Activated T-cell treated with anti-CD3 and anti-CD28 coated beads, Interleukin-2, amount 50 U/mL, for 72 hours (primary cell): ENCODE results near the gene TMEM192. TPM values are rescaled to one million over a fixed set of nuclear protein-coding genes. Genes with fewer than 3 reads are reported as not detected.
"Not testable (repeated sequence)": the region's sequence is repeated elsewhere in the genome, so short reads cannot be mapped to it uniquely, and the experiment has no call there.

Experiments used
- ATAC-seq, 2 donors: fragments of 150-1000 bp; cut with Tn5 transposase; replicated peaks in 1 of 2; 2 replicates each; pipeline ENCODE4 v1.10.0; 2021; ENCODE audit warnings: moderate library complexity in 2 of 2, mild to moderate bottlenecking in 1 of 2
- DNase-seq, 2 donors: peaks; one replicate each; pipeline ENCODE4 v3.0.0; 2021 to 2022; ENCODE audit warnings: mixed read lengths in 1 of 2
- H3K27ac Mint-ChIP-seq: one replicate; pipeline ENCODE4 v1.8.0; 2022; ENCODE audit warnings: mild to moderate bottlenecking, moderate library complexity, mixed read lengths
- H3K27me3 Mint-ChIP-seq: one replicate; pipeline ENCODE4 v1.8.0; 2022; ENCODE audit warnings: low read depth, mixed read lengths
- H3K36me3 Mint-ChIP-seq, 2 donors: one replicate each; pipeline ENCODE4 v1.8.0; 2022; ENCODE audit warnings: mixed read lengths in 2 of 2, mild to moderate bottlenecking in 1 of 2; ENCODE audit not compliant: insufficient read depth in 2 of 2
- H3K4me1 Mint-ChIP-seq: one replicate; pipeline ENCODE4 v1.8.0; 2022; ENCODE audit warnings: low read depth, mixed read lengths
- H3K4me3 Mint-ChIP-seq, 2 donors: one replicate each; pipeline ENCODE4 v1.8.0; 2022; ENCODE audit warnings: mild to moderate bottlenecking in 2 of 2, mixed read lengths in 2 of 2, moderate library complexity in 2 of 2
- H3K9me3 Mint-ChIP-seq, 2 donors: one replicate each; pipeline ENCODE4 v1.8.0; 2022; ENCODE audit warnings: mixed read lengths in 2 of 2
- total RNA-seq, 2 donors: library from RNA; stranded (reverse); gene quantifications; one replicate each; pipeline ENCODE4 v1.2.3, GENCODE V29; 2022

TMEM192 gene
- total RNA-seq, 2 donors from 2014 or later, result 10.2 to 14.4 TPM

GRCh38 chr4:165079476-165079875 lies 33.2 kb downstream of the TMEM192 start:
- no peak for ATAC-seq
- H3K27me3 Mint-ChIP-seq, result no peaks in the 10 kb centered on the region
- H3K4me1 Mint-ChIP-seq, result no peaks in the 10 kb centered on the region
- no peak overlapping the region for H3K27ac Mint-ChIP-seq
- no peak for DNase-seq
- no peaks in the 10 kb centered on the region for H3K9me3 Mint-ChIP-seq
- H3K36me3 Mint-ChIP-seq, result peaks cover 0 to 7% of the 10 kb centered on the region in 2 donors
- no peak overlapping the region for H3K4me3 Mint-ChIP-seq

DNA sequence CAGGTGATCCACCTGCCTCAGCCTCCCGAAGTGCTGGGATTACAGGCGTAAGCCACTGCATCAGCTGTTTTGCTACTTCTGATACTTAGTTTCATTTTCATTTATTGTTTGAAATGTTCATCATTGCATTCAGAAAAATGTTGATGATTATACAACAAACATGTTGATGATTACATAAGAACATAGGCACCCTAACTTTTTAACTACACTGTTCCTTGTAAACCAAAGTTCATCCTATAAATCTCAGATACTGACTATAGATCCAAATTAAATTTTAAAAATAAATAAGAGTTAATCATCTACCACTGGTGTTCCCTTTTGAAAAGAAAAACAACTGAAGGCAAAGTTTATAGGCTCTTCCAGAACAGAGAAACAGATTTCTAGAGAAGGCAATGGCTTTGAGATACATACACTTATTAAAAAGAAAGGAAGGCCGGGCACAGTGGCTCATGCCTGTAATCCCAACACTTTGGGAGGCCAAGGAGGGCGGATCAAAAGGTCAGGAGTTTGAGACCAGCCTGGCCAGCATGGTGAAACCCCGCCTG lies 35.6 kb downstream of the TMEM192 start:
- no peaks in the 10 kb centered on the region for H3K9me3 Mint-ChIP-seq
- peak overlapping the region; percentile 68 for H3K27ac Mint-ChIP-seq
- ATAC-seq, result no peak

GRCh38 chr4:165073346-165073745 lies 39.3 kb downstream of the TMEM192 start:
- H3K27ac Mint-ChIP-seq, DNase-seq, H3K4me3 Mint-ChIP-seq, H3K27me3 Mint-ChIP-seq, ATAC-seq, H3K9me3 Mint-ChIP-seq, H3K36me3 Mint-ChIP-seq, H3K4me1 Mint-ChIP-seq: not testable (repeated sequence)

More for the DNA sequence above, 35.6 kb downstream of the TMEM192 start:
- H3K4me1 Mint-ChIP-seq, result no peaks in the 10 kb centered on the region
- peaks cover 0 to 5% of the 10 kb centered on the region in 2 donors for H3K36me3 Mint-ChIP-seq
- no peak overlapping the region for H3K4me3 Mint-ChIP-seq
- no peaks in the 10 kb centered on the region for H3K27me3 Mint-ChIP-seq
- DNase-seq, result no peak

DNA sequence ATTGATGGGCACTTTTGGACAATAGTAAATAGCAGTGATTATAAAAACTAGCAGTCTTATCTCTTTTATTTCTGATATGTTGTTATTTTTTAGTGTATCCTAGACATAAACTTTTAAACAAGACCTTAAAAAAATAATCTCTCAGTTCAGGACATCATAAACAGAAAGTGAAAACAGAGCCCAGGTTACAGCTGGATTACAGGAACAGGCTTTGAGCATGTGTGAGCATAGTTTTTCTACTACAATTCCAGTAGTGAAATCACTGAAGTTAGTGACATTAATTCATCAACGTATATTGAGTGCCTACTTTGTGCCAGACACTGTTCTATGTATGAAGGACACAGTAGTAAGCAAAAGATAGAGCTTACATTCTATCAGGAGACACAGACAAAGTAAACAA lies 42.1 kb downstream of the TMEM192 start:
- Mint-ChIP-seq H3K4me1 (no peaks in the 10 kb centered on the region), H3K4me3 (no peak overlapping the region)

GRCh38 chr4:165060938-165061337 lies 51.7 kb downstream of the TMEM192 start:
- ATAC-seq (no peak), DNase-seq (no peak)
- no peaks in the 10 kb centered on the region for H3K9me3 Mint-ChIP-seq
- no peak overlapping the region for H3K4me3 Mint-ChIP-seq
- no peaks in the 10 kb centered on the region for H3K27me3 Mint-ChIP-seq
- no peaks in the 10 kb centered on the region for H3K4me1 Mint-ChIP-seq
- H3K27ac Mint-ChIP-seq, result no peak overlapping the region
- H3K36me3 Mint-ChIP-seq, result no peaks in the 10 kb centered on the region

More for the DNA sequence above, 42.1 kb downstream of the TMEM192 start:
- H3K27ac Mint-ChIP-seq, result no peak overlapping the region
- H3K27me3 Mint-ChIP-seq, result no peaks in the 10 kb centered on the region
- no peaks in the 10 kb centered on the region for H3K9me3 Mint-ChIP-seq
- no peak for ATAC-seq
- DNase-seq, result no peak
- no peaks in the 10 kb centered on the region for H3K36me3 Mint-ChIP-seq

DNA sequence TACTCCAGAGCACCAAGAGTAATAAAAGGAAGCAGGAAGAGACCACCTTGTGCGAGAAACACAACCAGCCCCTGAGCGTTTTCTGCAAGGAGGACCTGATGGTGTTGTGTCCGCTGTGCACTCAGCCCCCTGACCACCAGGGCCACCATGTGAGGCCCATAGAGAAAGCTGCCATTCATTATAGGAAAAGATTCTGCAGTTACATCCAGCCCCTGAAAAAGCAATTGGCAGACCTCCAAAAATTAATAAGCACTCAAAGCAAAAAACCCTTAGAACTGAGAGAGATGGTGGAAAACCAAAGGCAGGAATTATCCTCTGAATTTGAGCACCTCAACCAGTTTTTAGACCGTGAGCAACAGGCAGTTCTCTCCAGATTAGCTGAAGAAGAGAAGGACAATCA lies 53.3 kb downstream of the TMEM192 start:
- H3K4me1 Mint-ChIP-seq, result no peaks in the 10 kb centered on the region

DNA sequence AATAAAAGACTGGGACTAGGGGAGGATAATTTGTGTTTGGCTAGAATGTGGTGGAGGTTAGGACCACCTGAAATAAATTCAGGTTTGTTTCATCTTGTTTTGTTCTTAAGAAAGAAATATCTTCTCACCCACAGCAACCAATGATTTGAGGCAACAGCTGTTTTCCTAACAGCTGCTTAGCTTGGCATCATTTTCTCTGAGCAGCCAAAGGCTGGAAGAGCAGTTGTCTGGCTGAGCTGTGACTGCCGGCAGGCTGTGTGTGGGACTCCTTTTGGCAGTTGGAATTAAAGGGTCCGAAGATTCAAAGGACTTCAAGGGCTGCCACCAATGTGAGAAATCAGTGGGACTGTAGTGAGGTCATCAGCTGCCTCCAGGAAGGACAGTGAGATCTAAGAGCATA lies 54.0 kb downstream of the TMEM192 start:
- no peak for ATAC-seq
- Mint-ChIP-seq H3K9me3 (no peaks in the 10 kb centered on the region), H3K4me1 (no peaks in the 10 kb centered on the region), H3K27ac (no peak overlapping the region), H3K36me3 (no peaks in the 10 kb centered on the region), H3K27me3 (no peaks in the 10 kb centered on the region), H3K4me3 (no peak overlapping the region)
- no peak for DNase-seq

More for the DNA sequence above, 53.3 kb downstream of the TMEM192 start:
- H3K9me3 Mint-ChIP-seq, result no peaks in the 10 kb centered on the region
- no peak overlapping the region for H3K27ac Mint-ChIP-seq
- no peaks in the 10 kb centered on the region for H3K27me3 Mint-ChIP-seq
- ATAC-seq (no peak), DNase-seq (no peak)
- H3K36me3 Mint-ChIP-seq, result no peaks in the 10 kb centered on the region
- H3K4me3 Mint-ChIP-seq, result no peak overlapping the region

DNA sequence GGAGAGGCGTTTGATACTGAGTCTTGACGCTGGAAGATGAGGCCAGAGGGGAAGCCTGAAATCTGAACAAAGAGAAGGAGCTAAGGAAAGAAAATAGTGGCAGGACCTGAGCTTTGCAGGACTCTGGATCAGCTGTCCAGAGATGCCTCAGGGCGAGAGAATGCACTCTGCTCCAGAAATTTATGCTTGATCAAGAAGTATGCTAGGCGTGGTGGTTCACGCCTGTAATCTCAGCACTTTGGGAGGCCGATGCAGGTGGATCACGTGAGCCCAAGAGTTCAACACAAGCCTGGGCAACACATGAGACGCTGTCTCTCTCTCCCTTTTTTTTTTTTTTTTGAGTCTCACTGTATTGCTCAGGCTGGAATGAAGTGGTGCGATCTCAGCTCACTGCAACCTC lies 57.1 kb downstream of the TMEM192 start:
- no peak for ATAC-seq

GRCh38 chr4:165053645-165054044 lies 59.0 kb downstream of the TMEM192 start, which contains the start of gene TRIM75:
TRIM75 (plus strand) TSS chr4:165053866; CDS start chr4:165059148, 5,282 bp downstream.
- ATAC-seq (no peak), DNase-seq (no peak)
- Mint-ChIP-seq H3K36me3 (no peaks in the 10 kb centered on the region), H3K27me3 (no peaks in the 10 kb centered on the region), H3K9me3 (no peaks in the 10 kb centered on the region), H3K27ac (no peak within 1 kb of the TSS), H3K4me3 (no peak within 1 kb of the TSS), H3K4me1 (no peaks in the 10 kb centered on the region)

More for the DNA sequence above, 57.1 kb downstream of the TMEM192 start:
- H3K27ac Mint-ChIP-seq, result no peak overlapping the region
- no peaks in the 10 kb centered on the region for H3K9me3 Mint-ChIP-seq
- DNase-seq, result no peak
- no peaks in the 10 kb centered on the region for H3K4me1 Mint-ChIP-seq
- no peak overlapping the region for H3K4me3 Mint-ChIP-seq
- H3K27me3 Mint-ChIP-seq, result no peaks in the 10 kb centered on the region
- no peaks in the 10 kb centered on the region for H3K36me3 Mint-ChIP-seq

DNA sequence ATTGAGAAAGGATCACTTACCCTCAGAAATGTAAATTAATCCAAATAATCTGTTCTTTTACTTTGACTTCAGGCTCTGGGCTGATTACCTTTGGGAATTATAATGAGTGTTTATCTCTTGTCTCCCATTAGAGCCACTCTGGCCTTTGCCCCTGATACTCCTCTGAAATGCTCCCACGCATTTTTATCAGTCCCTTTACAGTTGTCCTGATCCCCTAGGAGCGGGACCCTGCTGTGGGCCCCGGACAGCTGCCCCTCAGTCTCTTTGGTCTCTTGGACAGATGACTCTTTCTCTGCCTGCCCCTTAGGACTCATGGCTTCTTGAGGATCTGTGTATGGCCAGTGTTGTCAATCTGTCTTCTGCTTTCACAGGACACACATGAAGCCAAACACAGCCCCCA lies 60.0 kb downstream of the TMEM192 start:
- Mint-ChIP-seq H3K27me3 (no peaks in the 10 kb centered on the region), H3K27ac (no peak overlapping the region), H3K36me3 (no peaks in the 10 kb centered on the region), H3K9me3 (no peaks in the 10 kb centered on the region), H3K4me1 (no peaks in the 10 kb centered on the region), H3K4me3 (no peak overlapping the region)
- no peak for ATAC-seq
- DNase-seq, result no peak

DNA sequence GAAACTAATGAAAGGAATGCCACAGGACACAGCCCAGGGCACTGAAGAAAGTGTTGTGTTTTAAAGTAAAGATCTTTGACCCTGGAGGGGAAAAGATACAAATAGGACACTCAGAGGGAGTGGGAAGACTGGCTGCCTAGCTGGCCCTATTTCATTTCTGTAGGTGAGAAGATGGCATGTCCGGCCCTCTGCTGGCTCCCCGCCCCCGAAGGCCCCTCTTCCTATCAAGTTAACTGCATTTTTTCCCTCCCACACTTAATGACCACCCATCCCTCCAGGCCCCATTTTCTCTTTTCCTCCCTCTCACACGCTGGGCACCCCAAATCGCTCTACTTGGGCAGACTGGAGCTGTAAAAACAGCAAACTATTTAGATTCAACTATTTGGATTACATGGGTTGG lies 64.5 kb downstream of the TMEM192 start:
- Mint-ChIP-seq H3K9me3 (no peaks in the 10 kb centered on the region), H3K27ac (no peak overlapping the region), H3K4me3 (no peak overlapping the region), H3K27me3 (peaks cover 8% of the 10 kb centered on the region), H3K4me1 (no peaks in the 10 kb centered on the region), H3K36me3 (no peaks in the 10 kb centered on the region)
- DNase-seq (no peak), ATAC-seq (no peak)

- no peaks in the 10 kb centered on the region for H3K9me3 Mint-ChIP-seq
- no peak within 1 kb of the TSS for H3K27ac Mint-ChIP-seq
- peaks cover 8% of the 10 kb centered on the region for H3K27me3 Mint-ChIP-seq
- no peak for ATAC-seq
- no peaks in the 10 kb centered on the region for H3K36me3 Mint-ChIP-seq
- no peak for DNase-seq
- H3K4me3 Mint-ChIP-seq, result no peak within 1 kb of the TSS
- no peaks in the 10 kb centered on the region for H3K4me1 Mint-ChIP-seq
Observed at GRCh38 chr4:165031436-165032211, 81.0 kb downstream of the TMEM192 start, which contains the start of gene TRIM60. TRIM60 (plus strand) TSS chr4:165031999; CDS start chr4:165040073, 8,074 bp downstream.

DNA sequence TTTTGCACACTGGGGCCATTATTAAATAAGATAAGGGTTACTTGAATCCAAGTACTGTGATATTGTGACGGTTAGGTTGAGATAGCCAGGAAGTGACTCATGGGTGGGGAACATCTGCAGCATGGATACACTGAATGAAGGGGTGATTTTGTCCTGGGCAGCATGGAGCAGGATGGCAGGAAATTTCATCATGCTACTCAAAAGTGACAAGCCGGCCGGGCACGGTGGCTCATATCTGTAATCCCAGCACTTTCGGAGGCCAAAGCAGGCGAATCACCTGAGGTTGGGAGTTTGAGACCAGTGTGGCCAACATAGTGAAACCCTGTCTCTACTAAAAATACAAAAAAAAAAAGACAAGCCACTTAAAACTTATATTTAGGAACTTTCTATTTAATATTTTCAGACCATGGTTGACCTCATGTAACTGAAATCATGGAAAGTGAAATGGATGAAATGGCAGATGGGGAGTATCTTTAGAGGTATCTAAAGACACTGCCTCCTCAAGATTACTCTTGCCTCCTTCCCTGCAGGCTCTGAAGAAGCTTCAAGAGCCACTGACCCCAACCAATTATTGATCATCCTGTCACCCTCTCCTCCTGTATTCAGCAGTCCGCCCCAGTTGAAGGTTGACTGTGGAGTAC lies 84.8 kb downstream of the TMEM192 start:
- Mint-ChIP-seq H3K4me1 (no peaks in the 10 kb centered on the region), H3K4me3 (no peak overlapping the region), H3K27ac (no peak overlapping the region), H3K9me3 (no peaks in the 10 kb centered on the region), H3K36me3 (no peaks in the 10 kb centered on the region), H3K27me3 (peaks cover 8% of the 10 kb centered on the region)
- ATAC-seq (no peak), DNase-seq (no peak)
